NCI-H1092 treated with DMSO at 0.1 percent for 48 hours (cell line): ENCODE results near the gene PLB1.

Experiments used
- DNase-seq: peaks from one replicate; lab custom pipeline; 2025; lab: John Stamatoyannopoulos, UW

Gene PLB1

GRCh38 chr2:28499282-28499681 is 3.4 kb downstream of the PLB1 start:
- no peak for DNase-seq

- DNase-seq = no peak
These were observed 9.5 kb downstream of the PLB1 start for GRCh38 chr2:28505361-28505760.

GRCh38 chr2:28506112-28506910 is 10.5 kb downstream of the PLB1 start:
- DNase-seq = no peak

DNA sequence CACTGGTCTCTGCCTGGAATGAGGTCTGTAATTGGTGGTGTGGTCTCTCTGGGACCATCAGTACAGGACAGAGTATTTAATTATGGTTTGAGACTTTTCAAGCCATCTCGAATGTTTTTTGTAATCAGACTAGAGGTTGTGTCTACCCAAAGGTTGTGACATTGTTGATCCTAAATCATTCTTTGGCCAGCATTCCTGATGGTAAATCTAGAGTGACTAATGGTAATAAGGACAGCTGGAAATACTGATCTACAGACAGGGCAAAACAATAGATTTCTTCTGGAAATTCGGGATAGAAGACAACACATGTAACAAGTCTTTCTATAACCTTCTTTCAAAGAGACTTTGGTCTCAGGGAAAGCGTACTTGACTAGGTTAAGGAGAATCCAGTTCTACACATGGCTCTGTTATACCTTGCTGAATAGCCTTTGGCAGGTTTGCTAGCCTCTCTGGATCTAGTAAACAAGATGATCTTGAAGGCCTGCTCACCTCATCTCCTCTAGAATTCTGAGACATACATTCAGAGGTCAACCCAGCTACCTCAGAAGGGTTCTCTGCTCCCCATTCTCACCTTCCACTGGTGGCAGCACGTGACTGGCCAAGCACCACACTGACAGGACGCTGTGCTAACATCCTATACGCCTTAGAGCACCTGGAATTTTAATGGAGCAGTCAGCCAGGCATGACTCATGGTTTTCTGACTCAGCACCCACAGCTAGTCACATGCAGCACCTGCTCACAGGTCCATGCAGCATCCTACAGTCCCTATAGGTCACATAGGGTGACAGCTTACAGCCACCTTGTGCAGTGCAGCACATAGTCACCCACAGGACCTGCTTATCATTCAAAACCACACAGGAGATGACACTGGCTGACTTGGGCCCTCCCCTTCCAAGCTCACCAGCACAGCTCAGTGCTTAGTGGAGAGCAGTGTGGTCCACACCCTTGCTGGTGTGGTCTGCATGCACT is 12.2 kb downstream of the PLB1 start:
- no peak for DNase-seq

DNA sequence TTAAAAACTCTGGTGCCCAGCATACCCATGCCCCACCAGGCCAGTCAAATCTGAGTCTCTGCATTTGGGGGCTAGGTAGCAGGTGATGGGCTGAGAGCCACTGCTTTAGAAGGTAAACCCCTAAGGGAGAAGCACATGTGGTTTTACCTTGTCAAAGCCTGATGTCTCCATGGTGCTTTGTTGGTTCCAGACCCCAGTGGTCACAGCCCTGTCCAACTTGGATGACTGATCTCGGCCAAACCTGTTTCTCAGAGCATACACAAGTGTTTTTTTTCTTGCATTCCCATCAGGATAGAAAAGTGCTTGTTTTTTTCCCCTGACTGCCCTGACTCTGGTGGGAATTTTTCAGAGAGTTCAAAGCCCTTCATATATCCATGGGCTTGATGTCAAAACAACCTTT is 13.5 kb downstream of the PLB1 start:
- no peak for DNase-seq

GRCh38 chr2:28510184-28510583 is 14.3 kb downstream of the PLB1 start:
- no peak for DNase-seq

DNA sequence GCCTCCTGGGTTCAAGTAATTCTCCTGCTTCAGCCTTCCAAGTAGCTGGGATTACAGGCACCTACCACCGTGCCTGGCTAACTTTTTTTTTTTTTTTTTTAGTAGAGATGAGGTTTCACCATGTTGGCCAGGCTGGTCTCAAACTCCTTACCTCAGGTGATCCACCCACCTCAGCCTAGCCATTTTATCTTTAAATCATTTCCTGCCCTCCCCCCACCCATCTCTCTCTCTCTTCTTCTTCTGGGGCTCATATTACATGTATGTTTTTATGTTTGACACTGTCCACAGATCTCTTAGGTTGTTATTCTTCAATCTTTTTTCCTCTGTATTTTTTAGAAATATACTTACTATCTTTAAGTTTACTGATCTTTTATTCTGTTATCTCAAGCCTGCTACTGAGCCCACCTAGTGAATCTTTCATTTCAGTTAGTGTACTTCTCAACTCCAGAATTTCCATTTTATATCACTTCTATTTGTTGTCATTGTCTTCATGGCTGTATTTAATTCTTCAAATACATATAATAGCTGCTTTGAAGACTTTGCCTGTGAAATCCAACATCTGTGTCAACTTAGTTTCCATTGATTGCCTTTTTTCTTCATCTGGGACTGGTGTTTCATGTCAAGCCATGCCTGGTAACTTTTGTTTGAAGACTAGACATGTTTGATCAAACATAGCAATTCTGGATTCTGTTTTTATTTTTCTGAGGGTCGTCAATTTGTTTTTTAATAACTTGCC is 16.2 kb downstream of the PLB1 start:
- DNase-seq = no peak

DNA sequence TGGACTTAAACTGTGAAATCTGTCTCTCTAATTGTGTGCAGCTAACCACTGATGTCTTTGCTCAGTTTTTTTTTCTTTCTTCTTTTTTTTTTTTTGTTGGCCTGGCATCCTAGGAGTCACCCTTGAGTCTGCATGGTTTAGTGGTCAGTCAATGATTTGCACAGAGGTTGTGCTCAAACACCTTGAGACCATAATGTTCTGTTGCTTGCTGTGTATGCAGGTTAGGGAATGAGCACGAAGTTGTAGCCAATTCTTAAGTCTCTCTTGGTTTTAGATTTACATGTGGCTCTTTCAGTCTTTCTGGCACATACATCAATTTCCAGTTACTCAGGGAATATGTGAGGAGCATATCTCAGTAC is 16.7 kb downstream of the PLB1 start:
- DNase-seq = no peak

DNA sequence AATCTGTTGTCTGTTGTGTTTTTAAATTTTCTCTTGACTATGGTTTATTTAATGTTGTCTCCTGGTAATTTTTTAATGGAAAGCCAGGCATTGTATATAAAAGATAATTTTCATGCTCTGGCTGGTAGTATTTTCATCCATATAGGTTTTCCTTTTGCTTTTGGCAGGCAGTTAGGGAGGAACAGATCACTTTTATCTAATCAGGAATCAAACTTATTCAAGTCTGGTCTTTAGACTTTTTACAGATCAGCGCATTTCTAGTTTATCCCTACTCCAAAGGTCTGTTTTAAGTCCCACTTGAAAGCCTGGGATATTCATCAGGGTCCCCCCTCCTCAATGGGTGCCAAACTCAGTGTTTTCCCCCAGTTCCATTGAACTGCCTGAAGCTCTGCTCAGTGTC is 17.2 kb downstream of the PLB1 start:
- no peak for DNase-seq

DNA sequence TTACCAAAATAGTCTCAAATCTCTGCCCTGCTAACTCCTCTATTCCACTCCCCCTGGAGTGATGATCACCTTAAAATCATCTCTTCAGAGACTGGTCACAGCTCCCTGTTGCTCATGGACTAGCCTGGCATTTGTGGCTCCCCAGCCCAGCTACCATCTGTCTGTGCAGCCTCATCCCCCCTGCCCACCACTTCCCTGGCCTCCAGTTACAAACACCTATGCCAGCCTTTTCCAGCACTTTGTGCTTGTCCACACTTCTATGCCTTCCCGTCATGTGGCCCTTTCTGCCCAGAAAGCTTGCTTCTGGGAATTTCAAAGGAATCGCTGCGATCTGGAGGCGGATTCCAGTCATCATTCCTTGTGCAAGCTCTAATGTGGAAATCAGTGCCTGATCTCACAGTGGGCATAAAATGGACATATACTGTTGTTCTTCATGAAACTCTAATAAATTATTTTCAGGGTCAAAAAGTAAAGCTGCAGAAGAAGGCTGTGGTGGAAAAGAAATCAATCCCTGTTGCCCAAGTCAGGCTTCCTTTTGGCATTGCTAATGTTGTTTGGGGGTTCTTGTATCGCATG is 19.4 kb downstream of the PLB1 start:
- DNase-seq = no peak

DNA sequence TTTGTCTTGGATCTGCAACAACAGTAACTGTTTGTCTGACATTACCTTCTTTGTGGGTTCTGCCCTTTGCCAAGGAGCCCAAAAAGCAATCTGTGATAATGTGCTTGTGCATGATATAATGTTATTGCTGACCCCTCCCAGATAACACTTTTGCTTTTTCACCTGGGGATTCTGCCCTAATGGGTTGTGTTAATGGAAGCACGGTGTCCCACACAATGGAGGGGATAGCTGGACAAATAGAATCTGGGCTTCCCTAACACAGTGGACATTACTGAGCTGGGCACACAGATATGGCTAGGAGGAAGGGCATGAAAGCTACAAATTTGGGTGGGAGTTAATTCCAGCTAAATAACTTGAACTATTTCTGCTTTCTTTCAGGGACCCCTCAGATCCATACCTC is 20.6 kb downstream of the PLB1 start:
- DNase-seq = no peak

DNA sequence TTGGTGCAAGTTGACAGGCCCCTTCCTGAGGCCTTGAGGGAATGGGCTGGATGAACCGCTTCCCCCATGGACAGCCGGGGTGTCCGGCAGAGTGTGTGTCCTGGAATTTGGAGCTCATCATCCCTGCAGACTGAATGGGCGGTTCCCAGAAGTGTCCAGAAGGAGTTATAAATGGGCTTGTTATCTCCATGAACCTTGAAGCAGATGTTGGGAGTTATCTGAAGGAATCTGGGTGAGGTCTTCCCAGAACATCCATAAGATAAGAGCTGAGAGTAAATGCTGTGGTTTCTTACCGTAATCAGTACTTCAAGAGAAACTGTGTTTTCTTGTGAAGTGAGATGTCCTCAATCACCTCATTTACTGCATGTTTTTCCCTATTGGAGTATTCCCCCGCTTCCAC is 21.1 kb downstream of the PLB1 start:
- DNase-seq = no peak

DNA sequence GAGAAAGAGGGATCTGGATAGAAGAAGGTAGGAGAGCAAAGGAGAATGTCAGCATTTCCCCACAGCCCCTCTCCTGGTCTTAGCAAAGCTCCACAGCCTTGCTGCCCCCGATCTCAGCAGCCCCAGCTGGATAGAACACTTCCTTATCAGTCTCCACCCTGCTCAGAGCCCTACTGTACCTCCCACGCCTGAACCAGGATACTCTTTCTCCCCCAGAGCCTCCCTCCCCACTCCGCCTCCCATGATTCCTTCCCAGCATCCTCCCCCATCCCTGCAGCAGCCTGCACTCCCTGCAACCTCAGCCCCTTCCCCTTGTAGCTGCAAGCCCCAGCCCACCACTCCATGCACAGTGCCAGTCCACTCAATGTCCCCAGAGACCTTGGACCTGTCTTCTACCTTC is 25.8 kb downstream of the PLB1 start:
- no peak for DNase-seq

DNA sequence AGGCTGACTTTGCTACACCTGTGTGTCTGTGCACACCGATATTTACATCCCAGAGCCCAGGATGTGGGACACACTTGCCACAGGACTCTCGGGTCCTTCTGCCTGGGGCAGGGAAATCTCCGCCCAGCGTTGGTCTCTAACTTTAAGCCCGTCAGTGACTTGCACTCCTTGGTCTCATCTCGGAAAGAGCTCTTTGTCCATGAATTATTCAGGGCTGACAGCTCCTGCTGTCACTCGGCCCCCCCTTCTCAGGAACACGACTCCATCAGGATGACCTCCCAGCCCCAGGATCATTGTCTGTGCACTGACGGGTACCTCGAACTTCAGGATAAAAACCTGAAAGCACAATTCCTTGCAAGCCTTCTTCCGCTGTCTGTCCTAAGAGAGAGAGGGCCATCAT is 26.6 kb downstream of the PLB1 start:
- DNase-seq = no peak

DNA sequence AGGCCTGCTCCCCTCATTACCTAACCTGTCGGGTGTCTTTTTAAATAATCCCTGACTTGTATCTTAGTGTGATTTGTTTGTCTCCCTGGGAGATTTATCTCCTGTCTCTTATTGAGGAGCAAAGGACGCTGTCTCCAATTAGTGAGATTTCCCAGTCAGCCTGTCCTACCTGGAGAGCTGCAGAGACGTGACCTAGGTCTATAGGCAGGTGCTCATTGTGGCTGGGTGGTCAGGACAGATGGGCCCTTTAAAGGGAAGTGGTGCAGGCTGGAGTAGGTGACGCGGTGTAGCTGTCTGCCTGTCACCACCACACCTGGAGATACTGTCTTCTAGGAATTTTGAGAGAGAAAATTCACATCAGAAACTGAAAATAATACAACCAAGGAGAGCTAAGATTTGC is 28.0 kb downstream of the PLB1 start:
- no peak for DNase-seq

DNA sequence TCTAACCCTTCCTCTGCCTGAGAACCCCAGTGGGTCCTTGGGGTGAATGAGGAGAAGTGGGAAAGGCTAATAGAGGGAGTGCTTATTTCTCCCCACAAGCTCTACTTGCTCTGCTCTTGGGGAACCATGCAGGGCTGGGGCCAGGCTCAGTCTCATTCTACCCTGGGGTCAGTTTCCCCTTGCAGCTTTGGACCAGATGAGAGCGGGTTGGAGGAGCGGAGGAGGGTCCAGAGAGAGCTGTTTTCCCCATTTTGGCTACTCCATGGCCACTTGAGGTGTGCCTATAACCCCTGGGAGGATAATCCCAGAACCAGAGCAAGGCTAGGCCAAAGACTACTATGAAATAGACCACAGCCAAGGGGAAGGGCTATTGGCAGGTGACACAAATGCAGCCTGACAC is 29.6 kb downstream of the PLB1 start:
- DNase-seq = no peak

DNA sequence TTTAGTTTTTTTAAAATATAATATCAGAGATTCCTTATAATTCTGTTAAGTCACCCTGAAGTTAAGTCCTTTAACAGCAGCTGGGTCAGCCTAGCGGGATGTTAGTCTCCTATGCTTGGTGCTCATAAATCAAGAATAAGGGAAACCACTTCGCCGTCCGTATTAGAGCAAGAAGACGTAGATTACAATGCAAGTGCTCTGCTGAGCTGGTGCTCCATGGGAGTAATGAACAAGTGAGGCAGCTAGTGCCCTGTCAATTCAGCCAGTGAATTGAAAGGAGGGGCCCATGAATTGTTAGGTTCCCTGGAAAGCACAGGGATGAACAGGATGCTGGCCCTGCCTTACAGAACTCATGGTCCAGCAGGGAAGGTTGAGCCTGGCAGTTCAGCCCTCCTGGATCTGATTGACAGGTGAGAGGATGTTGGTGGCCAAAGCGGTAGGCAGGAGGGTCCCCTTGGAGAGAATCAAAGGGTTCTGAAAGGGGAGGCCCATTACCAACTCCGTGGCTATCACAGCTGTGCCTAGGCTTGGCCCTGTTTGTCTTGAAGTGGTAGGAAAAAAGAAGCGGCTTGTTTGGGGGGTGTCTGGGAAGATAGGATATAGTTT is 30.8 kb downstream of the PLB1 start:
- no peak for DNase-seq

DNA sequence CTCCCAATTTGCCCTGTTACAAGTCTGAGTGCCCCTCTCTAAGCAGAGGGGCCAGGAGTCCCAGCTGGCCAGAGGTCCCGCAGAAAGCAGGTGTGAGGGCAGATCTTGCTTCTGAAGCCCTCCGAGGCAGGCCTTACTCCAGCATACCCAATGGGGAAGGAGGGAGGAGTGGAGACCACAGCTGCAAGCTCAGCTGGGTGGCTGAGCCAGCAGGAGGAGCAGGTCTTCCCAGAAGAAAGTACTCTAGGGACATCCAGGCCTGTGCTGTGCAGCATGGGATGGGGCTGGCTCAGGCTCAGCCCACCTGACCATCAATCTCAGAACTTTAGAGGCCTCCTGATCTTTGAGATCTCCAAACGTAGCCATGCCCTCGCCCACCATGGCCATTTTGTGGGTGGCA is 31.3 kb downstream of the PLB1 start:
- DNase-seq = no peak

DNA sequence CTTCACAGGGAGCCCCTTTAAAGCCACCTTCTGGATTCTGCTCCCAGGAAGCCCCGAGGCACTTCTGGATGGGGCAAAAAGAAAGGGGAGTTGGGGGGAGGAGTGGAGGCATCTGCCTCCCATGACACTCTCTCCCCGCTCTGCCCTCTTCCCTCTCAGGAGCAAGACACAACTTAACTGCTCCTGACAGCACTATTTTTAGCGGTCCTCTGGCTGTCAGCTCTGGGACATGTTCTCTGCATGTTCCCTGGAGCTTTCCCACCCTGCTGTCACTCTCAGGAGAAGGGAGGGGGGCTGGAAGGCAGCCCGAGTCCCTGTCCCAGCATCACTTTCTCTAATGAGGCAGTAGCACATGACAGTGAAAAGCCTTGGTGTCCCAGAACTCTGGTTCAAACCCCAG is 32.3 kb downstream of the PLB1 start:
- DNase-seq = no peak

DNA sequence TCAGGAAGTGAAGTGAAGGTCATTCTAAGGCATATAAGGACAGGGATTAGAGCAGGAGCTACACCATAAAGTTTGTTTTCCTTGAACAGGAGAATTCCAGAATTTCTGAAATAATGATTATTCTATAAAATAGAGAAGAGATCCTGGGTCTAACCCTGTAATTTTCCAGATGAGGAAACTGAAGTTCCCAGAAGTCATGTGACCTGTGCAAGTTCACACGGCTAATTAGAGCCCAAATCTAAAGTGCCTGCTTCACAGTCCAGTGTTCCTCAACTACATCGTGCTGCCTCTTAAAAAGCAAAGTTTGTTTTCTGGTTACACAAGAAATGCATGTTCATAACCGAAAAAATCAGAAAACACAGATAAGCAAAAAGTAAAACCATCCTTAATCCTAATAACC is 34.9 kb downstream of the PLB1 start:
- no peak for DNase-seq

- DNase-seq = no peak
These were observed 36.5 kb downstream of the PLB1 start for GRCh38 chr2:28532399-28532798.
